IPS-18a (cell line): Measurements from ENCODE around the gene RASGEF1C.

ENCODE experiments used
- H3K27ac ChIP-seq: one replicate; pipeline ENCODE4 v1.5.1; 2013; ENCODE audit warnings: low read length
- H3K27me3 ChIP-seq: one replicate; pipeline ENCODE4 v1.6.1; 2013; ENCODE audit warnings: mild to moderate bottlenecking, low read length; ENCODE audit not compliant: control insufficient read depth, insufficient read depth
- H3K36me3 ChIP-seq: one replicate; pipeline ENCODE4 v1.6.1; 2013; ENCODE audit warnings: low read depth, low read length; ENCODE audit not compliant: control insufficient read depth
- H3K4me1 ChIP-seq: one replicate; pipeline ENCODE4 v1.6.1; 2013; ENCODE audit warnings: low read depth, low read length; ENCODE audit not compliant: control insufficient read depth
- H3K4me3 ChIP-seq: one replicate; pipeline ENCODE4 v1.5.1; 2013; ENCODE audit warnings: low read length
- H3K9ac ChIP-seq: one replicate; pipeline ENCODE4 v1.6.1; 2013; ENCODE audit warnings: mild to moderate bottlenecking, low read length, moderate library complexity
- H3K9me3 ChIP-seq: one replicate; pipeline ENCODE4 v1.6.1; 2013; ENCODE audit warnings: low read depth, low read length; ENCODE audit not compliant: control insufficient read depth

The RASGEF1C gene

GRCh38 chr5:180209137-180209581 lies at the start of gene RASGEF1C:
RASGEF1C (minus strand) TSS chr5:180209211; CDS start chr5:180138052, 71,159 bp downstream.
- Histone ChIP-seq H3K9ac (no peak within 1 kb of the TSS), H3K36me3 (no peaks in the 10 kb centered on the region), H3K9me3 (no peaks in the 10 kb centered on the region), H3K27ac (no peak within 1 kb of the TSS), H3K4me1 (no peaks in the 10 kb centered on the region), H3K27me3 (peaks cover 26% of the 10 kb centered on the region), H3K4me3 (peak within 1 kb of the TSS; percentile 48)

GRCh38 chr5:180253036-180253824 lies 44.2 kb upstream of the RASGEF1C start:
- no peak overlapping the region for H3K9ac ChIP-seq
- peaks cover 25% of the 10 kb centered on the region for H3K36me3 ChIP-seq
- no peak overlapping the region for H3K4me3 ChIP-seq
- H3K4me1 ChIP-seq: no peaks in the 10 kb centered on the region
- H3K9me3 ChIP-seq: peaks cover 39% of the 10 kb centered on the region
- no peaks in the 10 kb centered on the region for H3K27me3 ChIP-seq
- no peak overlapping the region for H3K27ac ChIP-seq

GRCh38 chr5:180251887-180252286 lies 42.9 kb upstream of the RASGEF1C start:
- Histone ChIP-seq H3K9ac (no peak overlapping the region), H3K4me3 (no peak overlapping the region), H3K27ac (no peak overlapping the region), H3K9me3 (peaks cover 27% of the 10 kb centered on the region), H3K4me1 (no peaks in the 10 kb centered on the region), H3K27me3 (no peaks in the 10 kb centered on the region), H3K36me3 (peaks cover 23% of the 10 kb centered on the region)

GRCh38 chr5:180251141-180251540 lies 42.1 kb upstream of the RASGEF1C start:
- H3K4me3 ChIP-seq: no peak overlapping the region
- H3K4me1 ChIP-seq: no peaks in the 10 kb centered on the region
- peaks cover 21% of the 10 kb centered on the region for H3K9me3 ChIP-seq
- H3K27ac ChIP-seq: no peak overlapping the region
- no peaks in the 10 kb centered on the region for H3K27me3 ChIP-seq
- H3K9ac ChIP-seq: no peak overlapping the region
- H3K36me3 ChIP-seq: peaks cover 24% of the 10 kb centered on the region

- H3K4me3 ChIP-seq: no peak overlapping the region
- H3K27ac ChIP-seq: no peak overlapping the region
- H3K9ac ChIP-seq: no peak overlapping the region
- no peaks in the 10 kb centered on the region for H3K4me1 ChIP-seq
- no peaks in the 10 kb centered on the region for H3K27me3 ChIP-seq
- H3K9me3 ChIP-seq: peaks cover 18% of the 10 kb centered on the region
- H3K36me3 ChIP-seq: peaks cover 24% of the 10 kb centered on the region
Measured at GRCh38 chr5:180250329-180250728, 41.3 kb upstream of the RASGEF1C start.

- Histone ChIP-seq H3K4me3 (no peak overlapping the region), H3K27ac (no peak overlapping the region), H3K27me3 (no peaks in the 10 kb centered on the region), H3K36me3 (peaks cover 31% of the 10 kb centered on the region), H3K4me1 (no peaks in the 10 kb centered on the region), H3K9ac (no peak overlapping the region), H3K9me3 (no peaks in the 10 kb centered on the region)
Measured at GRCh38 chr5:180241600-180241999, 32.6 kb upstream of the RASGEF1C start.

- H3K4me3 ChIP-seq: no peak overlapping the region
- no peak overlapping the region for H3K9ac ChIP-seq
- no peak overlapping the region for H3K27ac ChIP-seq
- peaks cover 35% of the 10 kb centered on the region for H3K36me3 ChIP-seq
- no peaks in the 10 kb centered on the region for H3K4me1 ChIP-seq
- no peaks in the 10 kb centered on the region for H3K9me3 ChIP-seq
- H3K27me3 ChIP-seq: no peaks in the 10 kb centered on the region
Measured at GRCh38 chr5:180238631-180239030, 29.6 kb upstream of the RASGEF1C start.

- no peak overlapping the region for H3K9ac ChIP-seq
- no peaks in the 10 kb centered on the region for H3K4me1 ChIP-seq
- no peaks in the 10 kb centered on the region for H3K9me3 ChIP-seq
- peaks cover 33% of the 10 kb centered on the region for H3K36me3 ChIP-seq
- no peak overlapping the region for H3K4me3 ChIP-seq
- H3K27ac ChIP-seq: no peak overlapping the region
- no peaks in the 10 kb centered on the region for H3K27me3 ChIP-seq
Measured at GRCh38 chr5:180235846-180236245, 26.8 kb upstream of the RASGEF1C start.

GRCh38 chr5:180235077-180235476 lies 26.1 kb upstream of the RASGEF1C start:
- Histone ChIP-seq H3K9me3 (no peaks in the 10 kb centered on the region), H3K36me3 (peaks cover 29% of the 10 kb centered on the region), H3K4me3 (no peak overlapping the region), H3K9ac (no peak overlapping the region), H3K27me3 (no peaks in the 10 kb centered on the region), H3K4me1 (no peaks in the 10 kb centered on the region), H3K27ac (no peak overlapping the region)

- Histone ChIP-seq H3K4me3 (no peak overlapping the region), H3K4me1 (no peaks in the 10 kb centered on the region), H3K36me3 (peaks cover 21% of the 10 kb centered on the region), H3K9me3 (no peaks in the 10 kb centered on the region), H3K27me3 (no peaks in the 10 kb centered on the region), H3K27ac (no peak overlapping the region), H3K9ac (no peak overlapping the region)
Measured at GRCh38 chr5:180234271-180234670, 25.3 kb upstream of the RASGEF1C start.

- H3K9ac ChIP-seq: no peak overlapping the region
- no peak overlapping the region for H3K27ac ChIP-seq
Measured at GRCh38 chr5:180233729-180234128, 24.7 kb upstream of the RASGEF1C start.

GRCh38 chr5:180230017-180230416 lies 21.0 kb upstream of the RASGEF1C start:
- no peaks in the 10 kb centered on the region for H3K4me1 ChIP-seq
- no peak overlapping the region for H3K4me3 ChIP-seq
- H3K27me3 ChIP-seq: no peaks in the 10 kb centered on the region
- no peaks in the 10 kb centered on the region for H3K9me3 ChIP-seq
- H3K27ac ChIP-seq: no peak overlapping the region
- H3K36me3 ChIP-seq: no peaks in the 10 kb centered on the region
- H3K9ac ChIP-seq: no peak overlapping the region

More at GRCh38 chr5:180233729-180234128, 24.7 kb upstream of the RASGEF1C start:
- no peaks in the 10 kb centered on the region for H3K27me3 ChIP-seq
- no peak overlapping the region for H3K4me3 ChIP-seq
- no peaks in the 10 kb centered on the region for H3K4me1 ChIP-seq
- peaks cover 15% of the 10 kb centered on the region for H3K36me3 ChIP-seq
- no peaks in the 10 kb centered on the region for H3K9me3 ChIP-seq
